GM23338 (cell line): ENCODE results near the gene PLA2G6. TPM values are rescaled to one million over a fixed set of nuclear protein-coding genes. Genes with fewer than 3 reads are reported as not detected.

Experiments
- ATAC-seq: fragments of 200-7000 bp; cut with Tn5 transposase; 3 replicates; pipeline ENCODE4 v1.9.1; 2020
- DNase-seq: peaks from one replicate; pipeline ENCODE4 v3.0.0-alpha.2; 2015; ENCODE audit warnings: low spot score
- H2AFZ ChIP-seq: fragments of 200-600 bp; sonication (generic); 2 replicates; pipeline ENCODE4 v1.8.0; 2016; ENCODE audit warnings: antibody characterized with exemption, mild to moderate bottlenecking, moderate library complexity
- H3F3A ChIP-seq: fragments of 200-600 bp; sonication (generic); replicated peaks from 2 replicates; pipeline ENCODE4 v1.8.0; 2017; ENCODE audit warnings: antibody characterized with exemption, mixed run types, low read depth
- H3K27ac ChIP-seq: fragments of 200-600 bp; sonication (generic); 2 replicates; pipeline ENCODE4 v1.6.1; 2016; ENCODE audit warnings: low read depth
- H3K27me3 ChIP-seq: fragments of 200-600 bp; sonication (generic); 2 replicates; pipeline ENCODE4 v1.8.0; 2016; ENCODE audit warnings: mild to moderate bottlenecking, mixed run types, moderate library complexity; ENCODE audit not compliant: insufficient read depth
- H3K36me3 ChIP-seq: fragments of 200-600 bp; sonication (generic); 2 replicates; pipeline ENCODE4 v1.8.0; 2016; ENCODE audit warnings: mild to moderate bottlenecking; ENCODE audit not compliant: insufficient read depth
- H3K4me1 ChIP-seq: fragments of 200-600 bp; sonication (generic); 2 replicates; pipeline ENCODE4 v1.8.0; 2016; ENCODE audit warnings: mild to moderate bottlenecking, moderate library complexity; ENCODE audit not compliant: insufficient read depth
- H3K4me2 ChIP-seq: fragments of 200-600 bp; sonication (generic); 2 replicates; pipeline ENCODE4 v1.7.1; 2017; ENCODE audit warnings: mixed run types
- H3K4me3 ChIP-seq: fragments of 200-600 bp; sonication (generic); 2 replicates; pipeline ENCODE4 v1.6.1; 2016; ENCODE audit warnings: mixed run types
- H3K79me2 ChIP-seq: fragments of 200-600 bp; sonication (generic); replicated peaks from 2 replicates; pipeline ENCODE4 v1.8.0; 2017; ENCODE audit warnings: mild to moderate bottlenecking; ENCODE audit not compliant: insufficient read depth
- H3K9me2 ChIP-seq: fragments of 200-600 bp; sonication (generic); 2 replicates; pipeline ENCODE4 v1.8.0; 2017; ENCODE audit not compliant: insufficient read depth
- H4K20me1 ChIP-seq: fragments of 200-600 bp; sonication (generic); replicated peaks from 2 replicates; pipeline ENCODE4 v1.8.0; 2017; ENCODE audit warnings: mild to moderate bottlenecking; ENCODE audit not compliant: insufficient read depth
- H3K27ac Mint-ChIP-seq: 2 replicates; pipeline ENCODE4 v1.8.0; 2020; ENCODE audit warnings: inconsistent platforms, mild to moderate bottlenecking, moderate library complexity, mixed read lengths
- H3K27me3 Mint-ChIP-seq: 3 replicates; pipeline ENCODE4 v1.8.0; 2022; ENCODE audit warnings: low read depth, mild to moderate bottlenecking, moderate library complexity, mixed read lengths, inconsistent platforms; ENCODE audit not compliant: insufficient read depth, poor library complexity
- H3K36me3 Mint-ChIP-seq: 3 replicates; pipeline ENCODE4 v1.8.0; 2021; ENCODE audit warnings: low read depth, mild to moderate bottlenecking, inconsistent platforms, moderate library complexity, mixed read lengths
- H3K4me1 Mint-ChIP-seq: 3 replicates; pipeline ENCODE4 v1.8.0; 2020; ENCODE audit warnings: mild to moderate bottlenecking, inconsistent platforms, mixed read lengths
- H3K4me3 Mint-ChIP-seq: 3 replicates; pipeline ENCODE4 v1.8.0; 2021; ENCODE audit warnings: moderate library complexity, mild to moderate bottlenecking, inconsistent platforms, mixed read lengths
- H3K9me3 Mint-ChIP-seq: 3 replicates; pipeline ENCODE4 v1.8.0; 2020; ENCODE audit warnings: moderate library complexity, mild to moderate bottlenecking, inconsistent platforms, mixed read lengths
- EZH2 ChIP-seq: fragments of 200-600 bp; sonication (generic); IDR thresholded peaks from one replicate; pipeline ENCODE4 v1.8.0; 2017; ENCODE audit warnings: antibody characterized with exemption, mild to moderate bottlenecking, low read depth; ENCODE audit not compliant: unreplicated experiment
- POLR2AphosphoS5 ChIP-seq: IDR thresholded peaks from 2 replicates; pipeline ENCODE4 v1.6.1; 2016; ENCODE audit warnings: antibody characterized with exemption, low read depth
- ZNF331 ChIP-seq: fragments of 250-450 bp; sonication (Bioruptor Pico); IDR thresholded peaks from 2 replicates; pipeline ENCODE4 v1.5.0; 2020; ENCODE audit warnings: low read depth, mild to moderate bottlenecking, moderate library complexity
- polyA plus RNA-seq: library from polyadenylated mRNA; unstranded; fragments of >200 nt; fragmentation: Nextera tagmentation; extraction: Ambion mirVana; gene quantifications from 2 replicates; pipeline ENCODE4 v1.2.1, GENCODE V29; 2016
- total RNA-seq: library from RNA; depleted of rRNA; stranded (reverse); fragments of >200 nt; shearing (Covaris generic); gene quantifications from 2 replicates; pipeline ENCODE4 v1.2.3, GENCODE V29; 2014
- TF ChIP-seq, protein P1 (sequence below), 2 experiments: fragments of 200-600 bp in 1 of 2; sonication (generic) in 1 of 2; conservative IDR thresholded peaks; 2 replicates each; pipeline versions ENCODE4 v1.5.1 to v1.6.1; 2016 to 2017; ENCODE audit warnings: antibody characterized with exemption in 2 of 2, low read depth in 2 of 2, mild to moderate bottlenecking in 2 of 2, moderate library complexity in 1 of 2
- TF ChIP-seq, protein P2 (sequence below): fragments of 250-450 bp; sonication (Bioruptor Pico); IDR thresholded peaks from 2 replicates; pipeline ENCODE4 v1.5.0; 2020; ENCODE audit warnings: mild to moderate bottlenecking, moderate library complexity

PLA2G6 gene
- total and polyA plus RNA-seq, 2 experiments from 2014 or later = 4.5 to 12.6 TPM

DNA sequence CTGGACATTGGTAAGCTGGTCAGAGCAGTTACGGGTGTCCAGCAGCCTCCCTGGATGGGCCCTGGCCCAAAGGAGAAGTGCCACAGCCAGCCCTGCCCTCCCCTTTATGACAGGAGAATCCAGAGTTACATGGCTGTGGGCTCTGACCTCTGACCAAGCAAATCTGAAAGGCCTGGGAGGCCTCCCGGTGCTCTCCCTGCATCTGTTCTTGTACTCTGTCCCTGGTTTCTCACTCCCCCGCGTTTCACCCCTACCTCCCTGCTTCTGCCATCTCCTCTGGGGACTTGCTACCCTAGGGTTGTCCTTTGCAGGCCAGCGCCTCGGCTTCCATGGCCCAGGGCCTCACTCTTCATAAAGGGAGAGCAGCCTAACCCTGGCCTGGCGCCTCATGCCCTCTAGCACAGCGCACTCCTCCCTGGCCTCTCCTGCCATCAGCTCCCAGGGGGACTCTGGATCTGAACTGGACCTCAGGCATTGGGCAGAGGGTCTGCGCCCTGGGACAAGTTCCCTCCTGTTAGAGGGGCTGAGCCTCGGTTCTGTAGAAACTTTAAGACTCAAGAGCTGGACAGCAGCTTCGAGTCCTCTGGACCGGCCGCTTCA is 113.8 kb downstream of the PLA2G6 start:
- H3K4me3 Mint-ChIP-seq = no peak overlapping the region

More for the DNA sequence above, 113.8 kb downstream of the PLA2G6 start:
- Histone ChIP-seq H2AFZ (no peak overlapping the region), H3K4me3 (no peak overlapping the region), H3F3A (no peaks in the 10 kb centered on the region), H3K79me2 (no peaks in the 10 kb centered on the region), H3K9me2 (no peaks in the 10 kb centered on the region), H3K27me3 (no peaks in the 10 kb centered on the region), H3K27ac (no peak overlapping the region), H4K20me1 (peaks cover 11% of the 10 kb centered on the region), H3K36me3 (no peaks in the 10 kb centered on the region; the same call in 1 of the 2 replicates), H3K4me2 (no peak overlapping the region), H3K4me1 (no peaks in the 10 kb centered on the region)
- Mint-ChIP-seq H3K9me3 (no peaks in the 10 kb centered on the region), H3K27me3 (peaks cover 7% of the 10 kb centered on the region), H3K4me1 (no peaks in the 10 kb centered on the region), H3K27ac (no peak overlapping the region), H3K36me3 (peaks cover 48% of the 10 kb centered on the region)
- TF ChIP-seq, protein P1, sequence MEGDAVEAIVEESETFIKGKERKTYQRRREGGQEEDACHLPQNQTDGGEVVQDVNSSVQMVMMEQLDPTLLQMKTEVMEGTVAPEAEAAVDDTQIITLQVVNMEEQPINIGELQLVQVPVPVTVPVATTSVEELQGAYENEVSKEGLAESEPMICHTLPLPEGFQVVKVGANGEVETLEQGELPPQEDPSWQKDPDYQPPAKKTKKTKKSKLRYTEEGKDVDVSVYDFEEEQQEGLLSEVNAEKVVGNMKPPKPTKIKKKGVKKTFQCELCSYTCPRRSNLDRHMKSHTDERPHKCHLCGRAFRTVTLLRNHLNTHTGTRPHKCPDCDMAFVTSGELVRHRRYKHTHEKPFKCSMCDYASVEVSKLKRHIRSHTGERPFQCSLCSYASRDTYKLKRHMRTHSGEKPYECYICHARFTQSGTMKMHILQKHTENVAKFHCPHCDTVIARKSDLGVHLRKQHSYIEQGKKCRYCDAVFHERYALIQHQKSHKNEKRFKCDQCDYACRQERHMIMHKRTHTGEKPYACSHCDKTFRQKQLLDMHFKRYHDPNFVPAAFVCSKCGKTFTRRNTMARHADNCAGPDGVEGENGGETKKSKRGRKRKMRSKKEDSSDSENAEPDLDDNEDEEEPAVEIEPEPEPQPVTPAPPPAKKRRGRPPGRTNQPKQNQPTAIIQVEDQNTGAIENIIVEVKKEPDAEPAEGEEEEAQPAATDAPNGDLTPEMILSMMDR (conservative IDR thresholded peaks at IDR 0.05; ENCODE audit: low read depth in 2 of 2) = no peak
- TF ChIP-seq POLR2AphosphoS5 (no peak), EZH2 (no peak), ZNF331 (CRISPR knock-in tag) (no peak)
- TF ChIP-seq, protein P2, sequence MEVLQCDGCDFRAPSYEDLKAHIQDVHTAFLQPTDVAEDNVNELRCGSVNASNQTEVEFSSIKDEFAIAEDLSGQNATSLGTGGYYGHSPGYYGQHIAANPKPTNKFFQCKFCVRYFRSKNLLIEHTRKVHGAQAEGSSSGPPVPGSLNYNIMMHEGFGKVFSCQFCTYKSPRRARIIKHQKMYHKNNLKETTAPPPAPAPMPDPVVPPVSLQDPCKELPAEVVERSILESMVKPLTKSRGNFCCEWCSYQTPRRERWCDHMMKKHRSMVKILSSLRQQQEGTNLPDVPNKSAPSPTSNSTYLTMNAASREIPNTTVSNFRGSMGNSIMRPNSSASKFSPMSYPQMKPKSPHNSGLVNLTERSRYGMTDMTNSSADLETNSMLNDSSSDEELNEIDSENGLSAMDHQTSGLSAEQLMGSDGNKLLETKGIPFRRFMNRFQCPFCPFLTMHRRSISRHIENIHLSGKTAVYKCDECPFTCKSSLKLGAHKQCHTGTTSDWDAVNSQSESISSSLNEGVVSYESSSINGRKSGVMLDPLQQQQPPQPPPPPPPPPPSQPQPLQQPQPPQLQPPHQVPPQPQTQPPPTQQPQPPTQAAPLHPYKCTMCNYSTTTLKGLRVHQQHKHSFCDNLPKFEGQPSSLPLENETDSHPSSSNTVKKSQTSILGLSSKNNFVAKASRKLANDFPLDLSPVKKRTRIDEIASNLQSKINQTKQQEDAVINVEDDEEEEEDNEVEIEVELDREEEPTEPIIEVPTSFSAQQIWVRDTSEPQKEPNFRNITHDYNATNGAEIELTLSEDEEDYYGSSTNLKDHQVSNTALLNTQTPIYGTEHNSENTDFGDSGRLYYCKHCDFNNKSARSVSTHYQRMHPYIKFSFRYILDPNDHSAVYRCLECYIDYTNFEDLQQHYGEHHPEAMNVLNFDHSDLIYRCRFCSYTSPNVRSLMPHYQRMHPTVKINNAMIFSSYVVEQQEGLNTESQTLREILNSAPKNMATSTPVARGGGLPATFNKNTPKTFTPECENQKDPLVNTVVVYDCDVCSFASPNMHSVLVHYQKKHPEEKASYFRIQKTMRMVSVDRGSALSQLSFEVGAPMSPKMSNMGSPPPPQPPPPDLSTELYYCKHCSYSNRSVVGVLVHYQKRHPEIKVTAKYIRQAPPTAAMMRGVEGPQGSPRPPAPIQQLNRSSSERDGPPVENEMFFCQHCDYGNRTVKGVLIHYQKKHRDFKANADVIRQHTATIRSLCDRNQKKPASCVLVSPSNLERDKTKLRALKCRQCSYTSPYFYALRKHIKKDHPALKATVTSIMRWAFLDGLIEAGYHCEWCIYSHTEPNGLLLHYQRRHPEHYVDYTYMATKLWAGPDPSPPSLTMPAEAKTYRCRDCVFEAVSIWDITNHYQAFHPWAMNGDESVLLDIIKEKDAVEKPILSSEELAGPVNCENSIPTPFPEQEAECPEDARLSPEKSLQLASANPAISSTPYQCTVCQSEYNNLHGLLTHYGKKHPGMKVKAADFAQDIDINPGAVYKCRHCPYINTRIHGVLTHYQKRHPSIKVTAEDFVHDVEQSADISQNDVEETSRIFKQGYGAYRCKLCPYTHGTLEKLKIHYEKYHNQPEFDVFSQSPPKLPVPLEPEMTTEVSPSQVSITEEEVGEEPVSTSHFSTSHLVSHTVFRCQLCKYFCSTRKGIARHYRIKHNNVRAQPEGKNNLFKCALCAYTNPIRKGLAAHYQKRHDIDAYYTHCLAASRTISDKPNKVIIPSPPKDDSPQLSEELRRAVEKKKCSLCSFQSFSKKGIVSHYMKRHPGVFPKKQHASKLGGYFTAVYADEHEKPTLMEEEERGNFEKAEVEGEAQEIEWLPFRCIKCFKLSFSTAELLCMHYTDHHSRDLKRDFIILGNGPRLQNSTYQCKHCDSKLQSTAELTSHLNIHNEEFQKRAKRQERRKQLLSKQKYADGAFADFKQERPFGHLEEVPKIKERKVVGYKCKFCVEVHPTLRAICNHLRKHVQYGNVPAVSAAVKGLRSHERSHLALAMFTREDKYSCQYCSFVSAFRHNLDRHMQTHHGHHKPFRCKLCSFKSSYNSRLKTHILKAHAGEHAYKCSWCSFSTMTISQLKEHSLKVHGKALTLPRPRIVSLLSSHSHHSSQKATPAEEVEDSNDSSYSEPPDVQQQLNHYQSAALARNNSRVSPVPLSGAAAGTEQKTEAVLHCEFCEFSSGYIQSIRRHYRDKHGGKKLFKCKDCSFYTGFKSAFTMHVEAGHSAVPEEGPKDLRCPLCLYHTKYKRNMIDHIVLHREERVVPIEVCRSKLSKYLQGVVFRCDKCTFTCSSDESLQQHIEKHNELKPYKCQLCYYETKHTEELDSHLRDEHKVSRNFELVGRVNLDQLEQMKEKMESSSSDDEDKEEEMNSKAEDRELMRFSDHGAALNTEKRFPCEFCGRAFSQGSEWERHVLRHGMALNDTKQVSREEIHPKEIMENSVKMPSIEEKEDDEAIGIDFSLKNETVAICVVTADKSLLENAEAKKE (CRISPR knock-in tag) = no peak
- ATAC-seq (no peak), DNase-seq (no peak)
